Femur (tissue), 1 donor: ENCODE measurements around the gene FSD2.
"Not testable (repeated sequence)": the region's sequence is repeated elsewhere in the genome, so short reads cannot be mapped to it uniquely, and the experiment has no call there.

Experiments used
- DNase-seq: peaks from one replicate; pipeline ENCODE4 v3.0.0-alpha.2; 2017

FSD2 gene

DNA sequence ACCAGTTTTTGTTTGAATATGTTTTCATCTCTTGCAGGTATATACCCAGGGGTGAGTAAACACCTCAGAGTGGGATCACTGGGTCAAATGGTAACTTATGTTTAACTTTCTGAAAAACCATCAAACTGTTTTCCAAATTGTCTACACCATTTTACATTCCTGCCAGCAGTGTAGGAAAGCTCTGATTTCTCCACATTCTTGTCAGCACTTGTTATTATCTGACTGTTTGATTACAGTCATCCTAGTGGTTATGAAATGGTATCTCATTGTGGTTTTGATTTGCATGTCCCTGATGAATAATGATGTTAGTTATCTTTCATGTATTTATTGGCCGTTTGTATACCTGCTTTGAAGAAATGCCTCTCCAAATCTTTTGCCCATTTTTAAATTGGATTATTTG, 13.8 kb downstream of the FSD2 start:
- DNase-seq: no peak

DNA sequence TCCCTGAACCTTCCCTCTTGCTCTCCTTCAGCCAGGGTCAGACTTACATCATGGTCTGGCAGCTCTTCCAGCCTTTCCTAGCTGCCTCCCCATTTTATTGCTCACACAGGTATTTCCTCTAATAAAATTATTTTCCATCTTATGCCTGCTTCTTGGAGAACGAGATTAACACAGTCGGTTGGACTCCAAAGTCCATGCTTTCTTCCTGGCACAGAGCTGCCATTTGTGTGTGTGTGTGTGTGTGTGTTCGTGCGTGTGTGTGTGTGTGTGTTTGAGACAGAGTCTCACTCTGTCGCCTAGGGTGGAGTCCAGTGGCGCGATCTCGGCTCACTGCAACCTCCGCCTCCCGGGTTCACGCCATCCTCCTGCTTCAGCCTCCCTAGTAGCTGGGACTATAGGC, 15.5 kb downstream of the FSD2 start:
- no peak for DNase-seq

DNA sequence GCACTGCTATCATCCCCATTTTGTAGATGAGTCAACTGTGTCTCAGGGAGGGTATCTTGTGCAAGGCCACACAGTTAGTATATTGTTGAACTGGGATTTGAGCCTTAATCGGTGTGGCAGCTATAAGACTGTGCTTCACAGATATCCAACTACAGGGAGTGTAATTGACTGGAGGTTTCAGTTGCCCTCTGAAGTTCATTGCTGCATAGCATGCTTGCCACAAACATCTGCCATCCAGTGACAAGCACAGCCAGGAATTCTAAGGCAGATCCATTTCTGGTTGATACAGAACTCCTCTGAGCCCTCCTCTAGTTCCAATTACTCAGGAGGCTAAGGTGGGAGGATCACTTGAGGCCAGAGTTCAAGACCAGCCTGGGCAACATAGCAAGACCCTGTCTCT, 16.4 kb downstream of the FSD2 start:
- DNase-seq: no peak

DNA sequence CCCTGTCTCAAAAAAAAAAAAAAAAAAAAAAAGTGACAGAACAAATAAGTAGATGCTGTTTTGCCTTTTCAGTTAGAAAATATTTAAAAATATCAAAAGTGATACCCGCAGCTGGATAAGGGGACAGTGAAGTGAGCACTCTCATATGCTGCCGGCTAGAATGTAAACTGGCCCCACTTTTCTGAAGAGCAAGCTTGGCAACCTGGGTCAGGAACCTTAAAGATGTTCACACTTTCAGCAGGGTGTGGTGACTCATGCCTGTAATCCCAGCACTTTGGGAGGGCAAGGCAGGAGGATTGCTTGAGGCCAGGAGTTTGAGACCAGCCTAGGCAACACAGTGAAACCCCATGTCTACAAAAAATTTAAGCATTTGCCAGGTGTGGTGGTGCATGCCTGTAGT, 17.4 kb downstream of the FSD2 start:
- DNase-seq: no peak

DNA sequence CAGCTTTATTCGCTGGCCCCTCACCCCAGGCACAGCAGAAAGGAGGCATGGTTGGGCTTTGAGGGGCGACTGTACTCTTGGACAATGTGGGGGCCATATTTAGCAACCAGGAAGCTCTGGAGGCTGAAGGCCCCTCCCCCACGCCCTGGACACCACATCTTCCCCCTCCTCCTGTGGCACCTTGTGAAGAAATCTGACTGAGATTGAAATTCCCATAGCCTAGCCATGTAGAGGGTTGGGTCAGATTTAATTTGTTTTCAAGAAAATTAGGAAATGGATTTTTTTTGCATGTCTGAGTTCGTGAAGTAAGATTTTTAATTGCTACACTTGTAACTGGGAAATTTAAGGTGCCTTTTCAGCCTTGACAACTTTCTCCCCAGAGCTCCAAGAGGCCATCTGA, 24.5 kb downstream of the FSD2 start:
- no peak for DNase-seq

DNA sequence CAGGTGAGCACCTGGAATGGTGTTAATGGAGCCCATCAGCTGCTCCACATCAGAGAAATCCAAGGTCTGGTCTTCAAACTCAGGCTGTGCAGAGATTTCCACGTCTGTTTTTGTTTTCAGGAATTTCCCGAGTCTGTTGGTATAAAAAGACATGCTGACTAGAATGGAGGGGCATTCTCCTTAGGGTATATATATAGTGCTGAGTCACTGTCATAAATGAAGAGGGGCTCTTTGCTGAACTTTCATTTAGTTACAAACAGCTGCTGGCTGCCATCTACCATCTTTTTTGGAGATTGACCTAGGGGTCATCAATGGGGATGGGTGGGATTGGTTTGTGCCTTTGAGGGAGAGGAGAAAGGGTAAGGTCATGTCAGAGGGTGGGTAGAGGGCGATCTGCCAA, 27.1 kb downstream of the FSD2 start:
- no peak for DNase-seq

DNA sequence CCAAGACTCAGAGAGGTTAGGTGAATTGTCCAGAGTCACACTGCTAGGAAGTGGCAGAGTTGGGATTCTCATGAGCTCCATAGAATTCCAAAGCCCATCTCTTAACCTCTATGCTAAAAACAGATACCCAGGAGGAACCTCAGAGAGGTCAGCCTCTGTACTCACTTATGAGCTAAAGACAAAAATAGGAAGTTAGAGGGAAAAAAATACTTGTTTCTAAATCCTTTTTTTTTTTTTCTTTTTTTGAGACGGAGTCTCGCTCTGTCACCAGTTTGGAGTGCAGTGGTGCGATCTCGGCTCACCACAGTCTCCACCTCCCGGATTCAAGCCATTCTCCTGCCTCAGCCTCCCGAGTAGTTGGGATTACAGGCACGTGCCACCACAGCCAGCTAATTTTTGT, 31.4 kb downstream of the FSD2 start:
- DNase-seq: no peak

DNA sequence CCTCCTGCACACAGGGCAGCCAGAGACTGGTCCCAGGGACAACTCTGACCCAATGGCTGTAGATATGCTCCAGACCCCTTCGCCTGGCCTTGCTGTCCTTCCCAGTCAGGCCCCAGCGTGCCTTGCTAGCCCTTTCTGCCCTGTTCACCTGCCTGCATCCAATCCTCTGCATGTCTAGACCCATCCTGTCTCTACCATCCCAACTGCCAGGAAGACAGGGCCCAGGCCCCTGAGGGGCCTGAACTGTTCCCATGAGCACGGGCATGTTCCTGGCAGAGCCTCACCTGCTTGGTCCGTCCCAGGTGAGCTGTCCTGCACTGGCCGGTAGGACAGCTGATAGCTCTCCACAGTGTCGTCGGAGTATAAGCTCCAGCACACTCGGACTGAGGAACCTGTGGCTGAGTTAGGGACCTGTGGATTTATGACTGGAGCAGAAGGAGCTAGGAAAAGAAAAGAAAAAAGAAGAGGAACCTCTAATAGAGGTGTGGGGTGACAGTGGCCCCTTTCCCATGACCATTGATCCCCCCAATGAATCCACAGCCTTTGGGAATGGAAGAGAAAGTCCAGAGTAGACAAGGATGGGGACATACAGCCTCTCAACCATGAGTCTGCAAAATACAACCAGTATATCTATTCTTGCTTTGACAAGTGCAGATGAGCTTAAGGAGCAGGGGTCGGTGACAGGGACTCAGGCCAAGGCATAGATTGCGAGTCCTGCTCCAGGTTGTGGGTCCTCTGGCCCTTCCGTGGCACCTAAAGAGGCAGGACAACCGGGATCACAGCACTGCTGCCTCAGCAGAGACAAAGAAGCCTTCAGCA, 33.9 kb downstream of the FSD2 start:
- no peak for DNase-seq

DNA sequence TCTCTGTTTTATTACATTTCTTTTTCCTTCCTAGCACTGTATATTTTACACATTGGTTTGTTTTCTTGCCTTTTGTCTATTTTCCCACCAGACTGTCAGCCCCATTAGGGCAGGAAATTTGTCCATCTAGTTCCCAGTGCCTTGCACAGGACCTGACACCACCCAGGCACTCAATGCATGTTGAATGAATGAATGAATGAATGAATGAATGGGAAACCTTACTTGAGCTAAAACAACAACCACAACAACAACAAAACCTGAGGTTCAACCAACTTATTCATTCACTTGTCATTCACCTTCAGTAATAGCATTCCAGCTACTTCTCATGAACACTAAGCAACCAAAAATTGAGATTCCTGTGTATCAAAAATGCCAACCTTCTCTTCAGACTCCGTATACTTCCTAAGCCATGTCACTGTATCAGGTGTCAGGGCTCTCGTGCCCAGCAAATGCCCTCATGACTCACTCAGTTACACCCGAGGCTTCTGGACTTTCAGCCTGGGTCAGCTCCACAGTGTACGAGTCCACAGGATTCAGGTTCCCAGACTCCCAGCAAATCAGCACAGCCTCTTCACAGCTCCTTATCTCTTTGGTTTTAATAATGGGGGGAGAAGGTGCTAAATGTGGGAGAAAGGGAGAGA, 37.3 kb downstream of the FSD2 start:
- DNase-seq: no peak

DNA sequence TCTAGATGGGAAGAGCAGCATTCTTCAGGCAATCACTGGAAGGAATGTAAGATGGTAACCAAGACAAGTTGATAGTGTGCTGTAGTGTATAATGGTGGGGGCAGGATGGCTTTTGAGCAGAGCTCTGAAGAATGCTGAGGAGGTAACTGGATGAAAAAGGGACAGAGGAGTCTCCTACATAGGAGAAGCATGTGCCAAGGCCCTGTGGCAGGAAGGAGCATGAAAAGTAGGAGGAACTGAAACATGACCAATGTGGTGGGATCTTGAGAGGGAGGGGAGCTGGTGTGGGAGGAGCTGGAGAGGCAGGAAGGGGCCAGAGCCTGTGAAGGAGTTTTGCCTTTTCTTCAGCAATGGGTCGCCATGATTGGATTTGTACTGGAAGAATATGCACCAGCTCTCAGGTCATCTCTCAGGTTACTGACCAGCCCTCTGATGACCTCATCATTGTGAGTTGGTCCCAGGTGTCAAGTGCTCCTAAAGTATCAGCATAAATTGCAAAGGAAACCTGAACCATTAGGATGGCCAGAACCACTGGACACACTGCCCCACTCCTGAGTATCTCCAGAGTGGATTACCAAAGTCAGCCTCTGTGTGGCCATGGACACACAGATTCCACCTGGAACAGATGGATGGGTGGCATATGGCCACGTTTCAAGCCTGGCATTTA, 38.6 kb downstream of the FSD2 start:
- DNase-seq: no peak

DNA sequence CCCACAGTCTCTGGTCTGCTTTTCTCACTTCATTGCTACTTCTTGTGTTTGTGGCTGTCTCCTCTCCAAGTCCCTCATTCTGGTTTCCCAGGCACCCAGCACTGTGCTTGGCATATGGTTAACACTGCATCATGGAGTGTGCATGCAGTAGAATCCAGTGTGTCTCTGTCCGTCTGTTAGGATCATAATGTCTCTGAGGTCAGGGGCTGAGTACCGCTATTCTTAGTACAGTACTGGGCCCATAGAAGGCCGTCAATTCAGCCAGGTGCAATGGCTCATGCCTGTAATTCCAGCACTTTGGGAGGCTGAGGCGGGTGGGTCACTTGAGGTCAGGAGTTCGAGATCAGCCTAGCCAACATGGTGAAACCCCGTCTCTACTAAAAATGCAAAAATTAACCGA, 39.7 kb downstream of the FSD2 start:
- DNase-seq: not testable (repeated sequence)

DNA sequence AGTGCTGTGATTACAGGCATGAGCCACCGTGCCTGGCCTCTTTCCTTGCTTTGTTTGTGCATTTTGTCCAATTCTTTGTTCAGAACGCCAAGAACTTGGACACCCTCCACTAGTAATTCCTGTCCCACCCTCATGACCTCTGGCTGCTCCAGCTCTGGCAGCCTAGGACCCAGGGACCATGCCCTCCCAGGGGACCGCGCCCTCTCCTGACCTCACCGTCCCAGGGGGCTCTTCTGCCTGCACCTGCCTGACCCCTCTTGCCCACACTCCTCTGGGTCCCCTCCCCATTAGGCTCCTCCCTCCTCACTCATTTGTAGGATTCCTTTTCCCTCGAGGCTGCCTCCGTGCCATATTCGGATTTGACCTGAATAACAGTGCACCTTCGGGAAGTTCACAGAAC, 41.1 kb downstream of the FSD2 start:
- DNase-seq: no peak

DNA sequence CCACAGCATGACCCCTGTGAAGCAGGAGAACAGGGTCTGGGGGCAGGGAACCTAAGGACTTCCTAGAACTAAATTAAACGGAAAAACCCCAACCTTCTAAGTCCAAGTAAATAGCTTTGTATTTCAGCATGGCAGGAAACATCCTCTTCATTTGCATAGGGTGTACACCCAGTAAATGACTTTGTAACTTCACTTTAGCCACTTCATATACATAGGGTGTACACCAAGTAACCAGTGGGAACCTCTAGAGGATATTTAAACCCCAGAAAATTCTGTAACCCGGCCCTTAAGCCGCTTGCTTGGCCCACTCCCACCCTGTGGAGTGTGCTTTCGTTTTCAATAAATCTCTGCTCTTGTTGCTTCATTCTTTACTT, 41.8 kb downstream of the FSD2 start:
- no peak for DNase-seq

DNA sequence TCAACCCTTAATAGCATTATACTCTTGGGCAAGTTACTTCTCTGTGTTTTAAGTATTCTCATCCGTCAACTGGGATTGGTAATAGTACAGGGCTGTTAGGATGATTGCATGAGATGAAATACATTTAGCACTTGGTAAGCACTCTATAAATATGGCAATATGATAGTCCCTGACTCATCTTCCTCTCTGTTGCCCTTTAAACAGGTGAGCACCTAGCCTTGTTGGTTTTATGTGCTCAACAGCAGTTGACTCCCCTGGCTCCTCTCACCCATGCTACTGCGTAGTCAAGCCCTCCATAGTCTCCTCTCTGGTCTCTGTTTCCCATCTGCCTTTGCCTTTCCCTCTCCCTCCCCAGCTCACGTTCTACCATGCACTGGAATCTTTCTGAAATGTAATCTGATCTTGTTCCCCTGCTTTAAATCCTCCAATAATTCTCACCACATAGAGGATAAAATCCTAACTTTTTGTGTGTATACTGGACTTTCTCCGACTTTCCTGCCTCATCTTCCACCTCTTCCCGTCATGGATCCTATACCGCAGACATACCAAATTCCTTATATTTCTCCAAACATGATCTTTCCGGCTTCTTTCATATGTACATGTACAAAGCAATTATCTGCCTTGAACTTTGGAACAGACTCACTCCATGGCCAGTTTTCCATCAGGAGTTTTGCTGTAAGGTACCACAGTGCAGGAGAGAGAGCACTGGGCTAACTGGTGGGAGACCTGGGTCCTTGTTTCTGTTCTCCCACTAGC, 42.3 kb downstream of the FSD2 start:
- no peak for DNase-seq

DNA sequence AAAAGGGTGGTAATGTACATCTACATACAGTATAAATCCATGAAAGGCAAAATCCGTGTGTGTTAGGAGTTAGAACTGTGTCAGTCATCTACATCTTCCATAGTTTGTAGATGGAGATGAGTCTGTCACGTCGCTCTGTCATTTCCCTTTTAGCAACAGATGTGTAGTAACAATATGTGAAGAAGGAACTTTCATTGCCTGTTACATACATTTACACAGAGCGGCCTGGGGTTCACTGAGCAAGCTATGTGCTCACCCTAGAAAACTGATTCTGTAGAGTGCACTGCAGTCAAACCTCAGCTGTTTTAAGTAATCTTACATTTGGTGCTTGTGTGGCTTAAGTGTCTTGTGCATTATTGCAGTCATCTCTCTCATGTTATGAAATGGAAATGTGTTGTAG, 54.6 kb downstream of the FSD2 start:
- no peak for DNase-seq

DNA sequence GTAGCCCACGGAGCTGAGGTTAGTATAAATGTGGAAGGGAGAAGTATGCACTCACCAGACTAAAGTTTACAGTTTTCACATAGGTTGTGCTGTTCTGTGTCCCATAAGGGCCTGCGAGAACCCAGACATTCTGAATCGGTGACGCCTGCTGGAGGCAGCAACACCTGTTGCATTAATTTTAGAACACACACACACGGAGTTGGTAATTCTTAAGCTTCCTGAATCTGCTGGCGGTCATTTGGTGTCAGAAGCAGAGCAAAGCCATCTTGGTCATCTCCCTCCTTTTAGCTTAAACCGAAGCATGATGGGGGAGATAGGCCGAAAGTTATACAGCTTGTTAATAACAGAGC, 55.1 kb downstream of the FSD2 start:
- peak; percentile 42 for DNase-seq

DNA sequence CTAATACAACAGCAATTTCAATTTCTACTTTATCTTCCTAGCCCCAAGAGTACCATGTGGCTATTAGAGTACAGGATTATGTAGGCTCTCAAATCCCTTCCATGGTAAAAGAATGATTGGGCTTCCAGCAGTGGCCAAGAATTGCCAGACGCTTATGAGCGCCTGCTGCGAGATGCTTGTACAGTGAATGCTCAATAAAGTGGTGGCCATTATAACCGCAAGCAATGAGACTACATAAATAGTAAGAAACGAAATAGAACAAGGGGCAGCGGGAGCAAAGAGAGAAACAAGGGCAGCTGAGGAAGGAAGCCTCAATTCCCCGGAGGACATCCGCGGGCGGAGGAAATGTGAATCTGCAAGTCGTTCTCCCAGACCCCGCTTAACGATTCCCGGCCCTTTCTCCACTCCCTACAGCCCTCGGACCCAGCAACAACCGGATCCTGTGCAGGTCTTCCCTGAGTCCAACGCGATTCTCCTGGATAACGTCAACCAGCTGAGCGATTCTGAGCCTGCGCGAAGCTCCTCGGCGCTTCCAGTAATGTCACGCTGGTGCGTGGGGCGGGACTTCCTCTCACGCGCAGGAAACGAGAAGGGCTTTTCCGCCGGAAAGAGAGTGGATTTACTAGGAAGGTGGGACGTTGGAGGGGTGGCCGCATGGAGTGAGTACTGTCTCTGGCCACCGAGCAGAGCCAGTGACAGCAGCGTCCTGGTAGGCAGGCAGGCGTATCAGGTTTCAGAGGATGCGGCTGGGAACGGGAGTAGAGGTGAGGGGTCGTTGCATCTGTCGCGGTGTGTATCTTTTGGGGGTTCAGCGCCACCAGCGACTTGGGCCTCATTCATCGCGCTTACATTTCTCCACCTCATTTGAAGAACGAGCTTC, 55.7 kb downstream of the FSD2 start:
- peak; percentile 96 for DNase-seq

DNA sequence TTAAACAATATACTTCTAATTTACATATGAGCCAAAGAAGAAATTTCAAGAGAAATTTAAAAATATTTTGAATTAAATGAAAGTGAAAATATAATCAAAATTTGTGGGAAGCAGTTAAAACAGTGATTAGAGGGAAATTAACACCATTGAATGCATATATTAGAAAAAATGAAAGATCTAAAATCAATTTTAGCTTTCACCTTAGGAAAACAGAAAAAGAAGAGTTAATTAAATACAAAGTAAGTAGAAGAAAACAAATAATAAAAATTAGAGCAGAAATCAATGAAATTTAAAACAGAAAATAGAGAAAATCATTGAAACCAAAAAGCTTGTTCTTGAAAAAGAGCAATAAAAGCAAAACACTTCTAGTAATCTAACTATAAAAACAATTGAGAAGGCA, 57.6 kb downstream of the FSD2 start:
- DNase-seq: no peak

DNA sequence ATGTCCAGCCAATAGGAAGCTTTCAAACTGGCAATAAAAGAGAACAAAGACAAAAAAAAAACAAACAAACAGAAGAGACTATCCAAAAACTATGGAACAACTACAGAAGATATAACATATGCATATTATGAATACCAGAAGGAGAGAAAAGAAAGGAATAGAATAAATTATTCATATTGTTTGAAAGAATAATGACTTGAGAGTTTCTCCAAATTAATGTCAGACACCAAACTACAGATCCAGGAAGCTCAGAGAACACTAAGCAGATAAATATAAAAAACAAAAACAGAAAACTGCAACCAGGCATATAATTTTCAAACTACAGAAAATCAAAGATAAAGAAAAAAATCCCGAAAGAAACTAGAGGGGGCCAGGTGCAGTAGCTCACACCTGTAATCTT, 62.1 kb downstream of the FSD2 start:
- no peak for DNase-seq

DNA sequence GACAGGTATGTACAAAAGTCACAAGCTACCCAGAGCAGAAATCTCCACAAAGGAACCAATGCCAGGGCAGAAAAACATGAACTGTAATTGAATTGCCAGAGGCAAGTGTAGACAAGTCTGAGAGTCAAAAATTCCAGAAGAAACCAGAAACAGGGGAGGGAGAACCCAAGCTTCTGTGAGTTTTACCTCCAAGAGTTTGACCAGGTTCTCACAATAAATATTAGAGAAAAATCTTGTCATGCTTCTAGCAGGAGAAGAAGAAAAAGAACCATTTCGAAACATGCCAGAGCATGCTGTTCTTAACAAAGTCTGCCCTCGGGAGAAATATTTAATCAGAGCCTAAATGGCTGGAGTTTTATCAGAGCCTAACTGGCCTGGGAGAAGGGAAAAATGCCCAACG, 63.7 kb downstream of the FSD2 start:
- no peak for DNase-seq

DNA sequence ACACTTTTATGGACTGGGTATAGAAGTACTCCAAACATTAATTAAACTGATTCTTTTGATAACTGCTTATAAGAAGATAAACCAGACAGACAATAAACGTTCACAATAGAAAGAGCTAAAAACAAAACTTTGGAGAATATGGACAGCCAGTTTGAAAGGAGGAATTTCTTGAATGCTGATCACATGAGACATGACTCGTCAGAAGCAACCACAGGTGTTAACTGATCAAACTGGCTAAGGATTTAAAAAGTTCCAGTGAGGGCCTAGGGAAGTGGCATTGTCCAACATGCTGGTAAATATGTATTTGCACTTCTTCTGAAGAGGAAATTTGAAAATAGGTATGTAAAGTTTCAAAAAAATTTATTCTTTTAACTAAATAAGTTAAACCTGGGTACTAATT, 66.8 kb downstream of the FSD2 start:
- no peak for DNase-seq

DNA sequence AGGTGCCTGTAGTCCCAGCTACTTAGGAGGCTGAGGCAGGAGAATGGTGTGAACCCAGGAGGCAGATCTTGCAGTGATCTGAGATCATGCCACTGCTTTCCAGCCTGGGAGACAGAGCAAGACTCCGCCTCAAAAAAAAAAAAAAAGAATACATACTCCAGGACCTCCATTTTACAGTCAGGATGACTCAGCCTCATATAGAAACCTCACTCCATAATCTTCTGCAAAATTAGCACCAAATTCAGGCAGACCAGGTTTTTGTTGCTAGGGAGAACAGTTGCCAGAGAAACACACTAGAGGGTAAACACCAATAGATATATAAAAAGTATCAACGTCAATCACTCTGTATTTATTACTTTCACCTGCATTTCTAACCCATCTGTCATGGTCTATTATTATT, 67.9 kb downstream of the FSD2 start:
- no peak for DNase-seq

DNA sequence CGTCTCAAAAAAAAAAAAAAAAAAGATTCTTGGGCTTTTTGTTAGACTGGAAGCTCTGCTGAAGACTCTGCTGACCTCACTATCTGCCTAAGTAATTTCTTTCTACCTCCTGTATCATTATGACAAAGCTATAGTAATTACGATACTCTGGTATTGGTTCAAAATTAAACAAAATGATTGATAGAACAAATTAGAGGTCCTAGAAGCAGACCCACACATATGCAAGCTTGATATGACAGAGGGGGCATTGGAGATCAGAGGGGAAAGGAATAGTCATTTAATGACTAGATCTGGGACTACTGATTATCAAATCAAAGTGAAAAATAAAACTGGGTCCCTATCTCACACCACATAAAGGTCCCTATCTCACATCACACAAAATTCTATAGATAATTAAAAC, 74.3 kb downstream of the FSD2 start:
- DNase-seq: no peak
